Parathyroid adenoma (tissue), 2 donors: ENCODE data around the gene WWOX.

ENCODE experiments used
- H2AFZ ChIP-seq: fragments of 300-600 bp; sonication (generic); one replicate; pipeline ENCODE4 v1.7.0; 2017; ENCODE audit warnings: antibody characterized with exemption, mild to moderate bottlenecking
- H3K27ac ChIP-seq: fragments of 300-600 bp; sonication (generic); one replicate; pipeline ENCODE4 v1.7.0; 2017
- H3K27me3 ChIP-seq: fragments of 300-600 bp; sonication (generic); one replicate; pipeline ENCODE4 v1.7.0; 2017; ENCODE audit warnings: low read length; ENCODE audit not compliant: control insufficient read depth, insufficient read depth
- H3K36me3 ChIP-seq: fragments of 300-600 bp; sonication (generic); one replicate; pipeline ENCODE4 v1.7.0; 2017; ENCODE audit warnings: low read length; ENCODE audit not compliant: control insufficient read depth, insufficient read depth
- H3K4me1 ChIP-seq: fragments of 300-600 bp; sonication (generic); one replicate; pipeline ENCODE4 v1.7.0; 2017; ENCODE audit warnings: control low read depth
- H3K4me2 ChIP-seq: fragments of 300-600 bp; sonication (generic); one replicate; pipeline ENCODE4 v1.7.0; 2017; ENCODE audit warnings: low read length
- H3K4me3 ChIP-seq: fragments of 300-600 bp; sonication (generic); one replicate; pipeline ENCODE4 v1.7.0; 2017; ENCODE audit warnings: low read depth, low read length
- H3K79me2 ChIP-seq: fragments of 300-600 bp; sonication (generic); one replicate; pipeline ENCODE4 v1.7.0; 2017; ENCODE audit warnings: control low read depth
- H3K9ac ChIP-seq: fragments of 300-600 bp; sonication (generic); one replicate; pipeline ENCODE4 v1.7.0; 2017; ENCODE audit warnings: mild to moderate bottlenecking
- H3K9me3 ChIP-seq: fragments of 300-600 bp; sonication (generic); one replicate; pipeline ENCODE4 v1.7.0; 2017; ENCODE audit warnings: low read length; ENCODE audit not compliant: control insufficient read depth
- TF ChIP-seq, protein P1 (sequence below): fragments of 300-600 bp; sonication (generic); IDR thresholded peaks from one replicate; pipeline ENCODE4 v1.7.0; 2017; ENCODE audit warnings: antibody characterized with exemption, mild to moderate bottlenecking
- donor health status: primary hyperparathyroidism.

The WWOX gene

GRCh38 chr16:78748220-78748929, 648.9 kb downstream of the WWOX start:
- Histone ChIP-seq H3K4me2 (no peak overlapping the region), H3K4me3 (no peak overlapping the region), H3K79me2 (peaks cover 3% of the 10 kb centered on the region), H3K27ac (peak overlapping the region; percentile 47), H2AFZ (peak overlapping the region; percentile 54), H3K36me3 (no peaks in the 10 kb centered on the region), H3K4me1 (peaks cover 29% of the 10 kb centered on the region), H3K27me3 (no peaks in the 10 kb centered on the region), H3K9ac (no peak overlapping the region), H3K9me3 (no peaks in the 10 kb centered on the region)
- TF ChIP-seq, protein P1, sequence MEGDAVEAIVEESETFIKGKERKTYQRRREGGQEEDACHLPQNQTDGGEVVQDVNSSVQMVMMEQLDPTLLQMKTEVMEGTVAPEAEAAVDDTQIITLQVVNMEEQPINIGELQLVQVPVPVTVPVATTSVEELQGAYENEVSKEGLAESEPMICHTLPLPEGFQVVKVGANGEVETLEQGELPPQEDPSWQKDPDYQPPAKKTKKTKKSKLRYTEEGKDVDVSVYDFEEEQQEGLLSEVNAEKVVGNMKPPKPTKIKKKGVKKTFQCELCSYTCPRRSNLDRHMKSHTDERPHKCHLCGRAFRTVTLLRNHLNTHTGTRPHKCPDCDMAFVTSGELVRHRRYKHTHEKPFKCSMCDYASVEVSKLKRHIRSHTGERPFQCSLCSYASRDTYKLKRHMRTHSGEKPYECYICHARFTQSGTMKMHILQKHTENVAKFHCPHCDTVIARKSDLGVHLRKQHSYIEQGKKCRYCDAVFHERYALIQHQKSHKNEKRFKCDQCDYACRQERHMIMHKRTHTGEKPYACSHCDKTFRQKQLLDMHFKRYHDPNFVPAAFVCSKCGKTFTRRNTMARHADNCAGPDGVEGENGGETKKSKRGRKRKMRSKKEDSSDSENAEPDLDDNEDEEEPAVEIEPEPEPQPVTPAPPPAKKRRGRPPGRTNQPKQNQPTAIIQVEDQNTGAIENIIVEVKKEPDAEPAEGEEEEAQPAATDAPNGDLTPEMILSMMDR: no peak

DNA sequence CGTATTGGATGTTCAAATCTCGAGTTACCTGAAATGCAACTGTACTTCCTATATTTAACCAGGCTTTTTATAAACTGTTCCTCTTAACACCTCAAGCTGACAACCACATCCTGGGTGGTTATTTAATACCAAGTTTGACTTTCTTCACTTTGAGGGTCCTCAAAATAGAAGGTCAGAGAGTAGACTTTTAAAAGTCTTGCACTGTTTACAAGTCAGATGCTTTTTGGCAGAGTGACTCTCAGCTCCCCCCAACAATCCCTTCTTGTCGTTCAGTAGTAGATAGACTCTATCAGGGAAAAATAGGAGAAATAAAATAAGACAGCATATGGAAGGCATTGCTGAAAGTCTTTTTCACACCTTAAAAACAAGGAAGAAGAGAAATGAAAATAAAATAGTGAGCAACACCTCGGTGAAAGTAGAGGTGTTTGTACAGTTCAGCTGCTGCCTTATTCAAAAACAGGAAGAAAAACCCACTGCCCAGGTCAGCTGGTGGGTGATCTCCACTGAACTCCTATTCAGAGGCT, 650.4 kb downstream of the WWOX start:
- TF ChIP-seq, protein P1: no peak
- H3K4me1 ChIP-seq: peaks cover 24% of the 10 kb centered on the region
- H3K27me3 ChIP-seq: no peaks in the 10 kb centered on the region
- no peaks in the 10 kb centered on the region for H3K36me3 ChIP-seq
- H3K4me2 ChIP-seq: no peak overlapping the region
- no peak overlapping the region for H3K27ac ChIP-seq
- H3K79me2 ChIP-seq: peaks cover 3% of the 10 kb centered on the region
- H3K4me3 ChIP-seq: no peak overlapping the region
- no peak overlapping the region for H2AFZ ChIP-seq
- H3K9ac ChIP-seq: no peak overlapping the region
- H3K9me3 ChIP-seq: no peaks in the 10 kb centered on the region

GRCh38 chr16:78750611-78751010, 651.2 kb downstream of the WWOX start:
- H3K4me3 ChIP-seq: no peak overlapping the region
- H3K27ac ChIP-seq: no peak overlapping the region
- H3K4me1 ChIP-seq: peaks cover 24% of the 10 kb centered on the region
- H3K4me2 ChIP-seq: no peak overlapping the region
- no peak overlapping the region for H3K9ac ChIP-seq
- no peak overlapping the region for H2AFZ ChIP-seq
- H3K27me3 ChIP-seq: no peaks in the 10 kb centered on the region
- H3K79me2 ChIP-seq: peaks cover 3% of the 10 kb centered on the region
- TF ChIP-seq, protein P1: no peak
- H3K9me3 ChIP-seq: no peaks in the 10 kb centered on the region
- H3K36me3 ChIP-seq: no peaks in the 10 kb centered on the region

DNA sequence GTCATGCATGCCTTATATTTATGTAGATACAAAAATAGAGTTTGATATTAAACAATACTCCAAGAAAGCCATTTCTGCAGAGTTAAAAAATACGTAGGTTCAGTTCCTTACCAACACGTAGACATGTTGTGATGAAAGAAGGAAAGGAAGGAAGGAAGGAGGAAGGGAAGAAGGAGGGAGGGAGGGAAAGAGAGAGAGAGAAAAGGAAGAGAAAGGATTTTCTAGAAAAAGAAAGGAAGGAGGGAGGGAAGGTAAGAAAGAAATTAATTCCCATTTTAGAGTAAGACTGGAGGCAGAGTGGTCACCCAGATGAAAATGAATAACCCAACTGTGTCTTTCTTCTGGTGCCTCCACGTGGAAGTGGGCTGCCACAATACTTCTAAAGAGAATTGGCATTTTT, 652.1 kb downstream of the WWOX start:
- TF ChIP-seq, protein P1: no peak
- Histone ChIP-seq H3K9ac (no peak overlapping the region), H3K36me3 (no peaks in the 10 kb centered on the region), H3K4me2 (no peak overlapping the region), H3K27ac (no peak overlapping the region), H2AFZ (no peak overlapping the region), H3K9me3 (no peaks in the 10 kb centered on the region), H3K4me1 (peaks cover 24% of the 10 kb centered on the region), H3K4me3 (no peak overlapping the region), H3K27me3 (no peaks in the 10 kb centered on the region), H3K79me2 (peaks cover 3% of the 10 kb centered on the region)

GRCh38 chr16:78754713-78755112, 655.3 kb downstream of the WWOX start:
- Histone ChIP-seq H3K36me3 (no peaks in the 10 kb centered on the region), H3K4me1 (peaks cover 10% of the 10 kb centered on the region), H3K4me2 (no peak overlapping the region), H3K9me3 (no peaks in the 10 kb centered on the region), H3K9ac (no peak overlapping the region), H2AFZ (no peak overlapping the region), H3K27me3 (no peaks in the 10 kb centered on the region), H3K79me2 (peaks cover 3% of the 10 kb centered on the region), H3K27ac (no peak overlapping the region), H3K4me3 (no peak overlapping the region)
- TF ChIP-seq, protein P1: no peak
